GM19238 (cell line): ENCODE data around the gene CFHR5.
"Not testable (repeated sequence)": the region's sequence is repeated elsewhere in the genome, so short reads cannot be mapped to it uniquely, and the experiment has no call there.

Experiments used
- DNase-seq: peaks from one replicate; pipeline ENCODE4 v3.0.0; 2011; ENCODE audit warnings: low spot score; ENCODE audit not compliant: insufficient read length

Gene CFHR5

DNA sequence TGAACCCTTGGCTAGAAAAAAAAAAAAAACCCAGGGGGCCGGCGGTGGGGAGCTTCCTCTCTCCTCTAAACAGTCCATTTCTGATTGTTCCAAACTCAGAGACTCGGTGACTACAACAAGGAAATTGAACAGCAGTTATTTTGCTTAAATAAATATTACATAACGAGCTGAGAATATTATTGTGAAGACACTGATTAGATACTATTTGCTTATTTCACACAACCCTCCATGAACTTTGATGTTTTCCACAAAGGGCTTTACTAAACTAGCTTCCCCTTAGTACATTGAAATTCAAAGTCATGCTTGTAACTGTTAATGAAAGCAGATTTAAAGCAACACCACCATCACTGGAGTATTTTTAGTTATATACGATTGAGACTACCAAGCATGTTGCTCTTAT, at the start of gene CFHR5:
CFHR5 (plus strand) TSS at position 279 of the 400 bp plus-strand sequence; CDS start at position 388, 109 bp downstream.
- no peak for DNase-seq

- not testable (repeated sequence) for DNase-seq
Observed at GRCh38 chr1:196932853-196933252, 44.5 kb upstream of the CFHR5 start.

DNA sequence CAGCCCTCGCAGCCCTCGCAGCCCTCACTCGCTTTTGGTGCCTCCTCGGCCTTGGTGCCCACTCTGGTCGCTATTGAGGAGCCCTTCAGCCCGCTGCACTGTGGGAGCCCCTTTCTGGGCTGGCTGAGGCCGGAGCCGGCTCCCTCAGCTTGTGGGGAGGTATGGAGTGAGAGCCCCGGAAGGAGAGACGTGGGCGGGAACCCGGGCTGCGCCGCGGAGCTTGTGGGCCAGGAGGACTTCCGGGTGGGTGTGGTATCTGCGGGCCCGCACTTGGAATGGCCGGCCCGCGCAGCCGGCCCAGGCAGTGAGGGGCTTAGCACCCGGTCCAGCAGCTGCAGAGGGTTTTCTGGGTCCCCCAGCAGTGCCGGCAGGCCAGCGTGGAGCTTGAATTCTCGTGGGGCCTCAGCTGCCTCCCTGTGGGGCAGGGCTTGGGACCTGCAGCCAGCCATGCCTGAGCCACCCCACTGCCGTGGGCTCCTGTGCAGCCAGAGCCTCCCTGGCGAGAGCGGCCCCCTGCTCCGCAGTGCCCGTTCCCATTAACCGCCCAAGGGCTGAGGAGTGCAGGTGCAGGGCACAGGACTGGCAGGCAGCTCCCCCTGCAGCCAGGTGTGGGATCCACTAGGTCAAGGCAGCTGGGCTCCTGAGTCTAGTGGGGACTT, 43.7 kb upstream of the CFHR5 start:
- DNase-seq = no peak

DNA sequence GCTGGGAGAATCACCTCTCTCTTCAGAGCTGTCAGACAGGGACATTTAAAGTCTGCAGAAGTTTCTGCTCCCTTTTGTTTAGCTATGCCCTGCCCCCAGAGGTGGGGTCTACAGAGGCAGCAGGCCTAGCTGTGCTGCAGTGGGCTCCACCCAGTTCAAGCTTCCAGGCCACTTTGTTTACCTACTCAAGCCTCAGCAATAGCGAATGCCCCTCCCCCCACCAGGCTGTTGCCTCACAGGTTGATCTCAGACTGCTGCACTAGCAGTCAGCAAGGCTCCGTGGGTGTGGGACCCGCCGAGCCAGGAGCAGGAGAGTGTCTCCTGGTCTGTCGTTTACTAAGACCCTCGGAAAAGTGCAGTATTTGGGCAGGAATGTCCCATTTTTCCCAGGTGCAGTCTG, 35.9 kb upstream of the CFHR5 start:
- DNase-seq = not testable (repeated sequence)

DNA sequence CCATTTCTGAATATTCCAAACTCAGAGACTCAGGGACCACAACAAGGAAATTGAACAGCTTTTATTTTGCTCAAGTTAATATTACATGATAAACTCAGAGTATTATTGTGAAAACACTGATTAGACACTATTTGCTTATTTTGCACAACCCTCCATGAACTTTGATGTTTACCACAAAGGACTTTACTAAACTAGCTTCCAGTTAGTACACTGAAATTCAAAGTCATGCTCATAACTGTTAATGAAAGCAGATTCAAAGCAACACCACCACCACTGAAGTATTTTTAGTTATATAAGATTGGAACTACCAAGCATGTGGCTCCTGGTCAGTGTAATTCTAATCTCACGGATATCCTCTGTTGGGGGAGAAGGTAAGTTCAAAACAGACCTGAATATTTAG, 33.8 kb upstream of the CFHR5 start, which contains the start of gene CFHR2:
CFHR2 (plus strand) TSS at position 171 of the 400 bp plus-strand sequence; CDS start at position 314, 143 bp downstream.
- not testable (repeated sequence) for DNase-seq

GRCh38 chr1:196951711-196952394, 25.5 kb upstream of the CFHR5 start:
- DNase-seq = no peak

- no peak for DNase-seq
Observed at GRCh38 chr1:196954778-196955177, 22.6 kb upstream of the CFHR5 start.

GRCh38 chr1:196955926-196956325, 21.4 kb upstream of the CFHR5 start:
- DNase-seq = no peak

- no peak for DNase-seq
Observed at GRCh38 chr1:196960854-196961253, 16.5 kb upstream of the CFHR5 start.

- no peak for DNase-seq
Observed at GRCh38 chr1:196970182-196970581, 7.2 kb upstream of the CFHR5 start.

DNA sequence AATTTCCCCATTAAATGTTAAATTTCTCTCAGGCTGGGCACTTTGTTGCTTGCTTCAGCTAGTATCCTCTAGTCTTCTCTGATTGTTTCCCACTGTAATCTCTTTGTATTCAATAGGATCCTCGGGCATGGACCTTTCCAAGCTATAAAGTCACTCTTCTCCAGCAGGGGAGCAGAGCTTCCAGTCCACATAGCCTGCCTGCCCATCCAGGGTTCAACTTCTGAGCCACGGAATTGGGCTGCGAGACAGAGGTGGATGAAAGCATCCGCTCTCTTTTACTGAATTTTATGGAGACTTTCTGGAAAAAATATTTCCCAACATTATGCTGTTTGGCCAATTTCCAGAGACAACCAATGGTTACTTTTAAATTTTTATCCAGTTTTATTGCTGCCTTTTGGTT, 1.1 kb upstream of the CFHR5 start:
- no peak for DNase-seq

DNA sequence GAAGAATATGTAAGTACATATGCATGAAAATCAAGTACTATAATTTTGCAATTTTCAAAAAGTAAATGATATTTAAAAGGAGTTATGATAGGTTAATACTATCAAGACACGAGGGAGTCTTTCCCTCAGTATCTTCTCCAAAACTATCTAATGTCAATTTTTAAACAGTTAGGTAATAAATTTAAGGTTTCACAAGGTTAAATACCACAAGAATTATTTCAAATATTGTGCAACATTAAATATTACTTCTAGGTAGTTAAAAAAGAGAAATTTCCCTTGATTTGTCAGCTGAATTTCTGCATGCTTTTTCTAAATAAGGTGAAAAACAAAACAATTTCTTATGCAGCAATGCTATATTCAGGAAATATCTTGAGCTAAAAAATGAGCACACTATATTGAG, 3.5 kb downstream of the CFHR5 start:
- no peak for DNase-seq

DNA sequence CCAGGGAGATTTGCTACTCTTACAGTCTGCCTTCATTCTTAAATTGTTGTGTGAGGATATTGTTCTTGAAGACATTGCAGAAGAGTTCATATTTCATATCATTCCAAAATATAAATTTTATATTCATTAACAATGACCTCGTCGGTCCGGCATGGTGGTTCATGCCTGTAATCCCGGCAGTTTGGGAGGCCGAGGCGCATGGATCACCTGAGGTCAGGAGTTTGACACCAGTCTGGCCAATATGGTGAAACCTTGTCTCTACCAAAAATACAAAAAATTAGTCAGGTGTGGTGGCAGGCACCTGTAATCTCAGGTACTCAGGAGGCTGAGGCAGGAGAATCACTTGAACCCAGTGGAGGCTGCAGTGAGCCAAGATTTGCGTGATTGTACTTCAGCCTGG, 4.9 kb downstream of the CFHR5 start:
- DNase-seq = not testable (repeated sequence)

DNA sequence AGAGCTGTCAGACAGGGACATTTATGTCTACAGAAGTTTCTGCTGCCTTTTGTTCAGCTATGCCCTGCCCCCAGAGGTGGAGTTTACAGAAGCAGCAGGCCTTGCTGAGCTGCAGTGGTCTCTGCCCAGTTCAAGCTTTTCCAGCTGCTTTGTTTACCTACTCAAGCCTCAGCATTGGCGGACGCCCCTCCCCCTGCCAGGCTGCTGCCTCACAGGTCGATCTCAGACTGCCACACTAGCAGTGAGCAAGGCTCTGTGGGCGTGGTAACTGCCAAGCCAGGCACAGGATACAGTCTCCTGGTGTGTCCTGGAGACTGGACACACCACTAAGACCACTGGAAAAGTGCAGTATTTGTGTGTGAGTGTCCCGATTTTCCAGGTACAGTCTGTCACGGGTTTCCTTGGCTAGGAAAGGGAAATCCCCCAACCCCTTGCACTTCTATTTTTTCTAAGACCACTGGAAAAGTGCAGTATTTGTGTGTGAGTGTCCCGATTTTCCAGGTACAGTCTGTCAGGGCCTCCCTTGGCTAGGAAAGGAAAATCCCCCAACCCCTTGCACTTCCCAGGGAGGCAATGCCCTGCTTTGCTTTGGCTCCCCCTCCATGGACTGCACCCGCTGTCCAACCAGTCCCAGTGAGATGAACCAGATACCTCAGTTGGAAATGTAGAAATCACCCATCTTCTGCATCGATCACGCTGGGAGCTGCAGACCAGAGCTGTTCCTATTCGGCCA, 14.7 kb downstream of the CFHR5 start:
- not testable (repeated sequence) for DNase-seq

GRCh38 chr1:196993916-196994315, 16.6 kb downstream of the CFHR5 start:
- no peak for DNase-seq

DNA sequence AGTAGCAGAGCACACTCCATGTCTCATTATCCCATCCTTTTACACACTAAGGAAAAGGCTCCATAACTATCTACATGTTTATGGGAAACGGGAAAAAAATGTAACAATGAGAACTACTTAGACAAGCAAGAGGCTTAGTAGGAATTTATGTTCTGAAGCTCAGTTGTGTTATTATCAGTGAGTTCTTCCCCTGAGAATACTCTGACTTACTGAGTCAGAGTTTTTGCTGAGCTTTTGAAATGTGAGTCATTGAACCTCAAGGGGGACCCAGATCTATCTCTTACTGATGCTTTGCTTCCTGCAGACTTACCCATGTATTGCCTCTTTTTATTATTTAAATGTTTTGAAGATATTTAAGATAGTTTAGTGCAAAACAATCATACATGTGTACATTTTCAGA, 20.1 kb downstream of the CFHR5 start:
- DNase-seq = no peak

DNA sequence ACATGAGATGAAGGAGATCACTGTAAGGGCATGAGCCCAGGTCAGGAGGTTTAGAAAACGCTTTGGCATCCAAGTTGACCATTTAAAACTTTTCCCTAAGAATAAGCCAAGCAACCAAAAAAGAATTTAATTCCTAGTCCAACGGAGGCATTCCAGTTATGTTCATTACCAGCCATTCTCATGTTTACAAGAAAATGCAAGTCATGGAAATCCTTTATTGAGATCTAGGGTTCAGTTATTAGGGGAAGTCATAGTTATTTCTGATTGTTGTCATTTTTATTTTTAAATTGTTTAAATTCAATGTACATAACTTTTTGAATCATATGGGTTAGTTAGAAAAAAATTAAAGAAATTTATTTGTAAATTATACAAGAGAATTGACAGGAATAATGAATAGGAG, 24.5 kb downstream of the CFHR5 start:
- no peak for DNase-seq

DNA sequence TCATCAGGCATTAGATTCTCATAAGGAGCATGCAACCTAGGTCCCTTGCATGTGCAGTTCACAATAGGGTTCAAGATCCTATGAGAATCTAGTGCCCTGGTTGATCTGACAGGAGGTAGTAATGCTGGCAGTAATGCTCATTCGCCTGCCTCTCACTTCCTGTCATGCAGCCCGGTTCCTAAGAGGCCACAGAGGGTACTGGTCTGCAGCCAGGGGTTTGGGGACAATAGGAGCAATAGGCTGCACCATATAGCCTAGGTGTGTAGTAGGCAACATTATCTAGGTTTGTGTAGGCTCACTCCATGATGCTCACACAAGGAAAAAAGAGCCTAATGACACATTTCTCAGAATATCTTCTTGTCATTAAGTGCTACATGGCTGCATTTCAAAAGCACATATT, 25.8 kb downstream of the CFHR5 start:
- no peak for DNase-seq

DNA sequence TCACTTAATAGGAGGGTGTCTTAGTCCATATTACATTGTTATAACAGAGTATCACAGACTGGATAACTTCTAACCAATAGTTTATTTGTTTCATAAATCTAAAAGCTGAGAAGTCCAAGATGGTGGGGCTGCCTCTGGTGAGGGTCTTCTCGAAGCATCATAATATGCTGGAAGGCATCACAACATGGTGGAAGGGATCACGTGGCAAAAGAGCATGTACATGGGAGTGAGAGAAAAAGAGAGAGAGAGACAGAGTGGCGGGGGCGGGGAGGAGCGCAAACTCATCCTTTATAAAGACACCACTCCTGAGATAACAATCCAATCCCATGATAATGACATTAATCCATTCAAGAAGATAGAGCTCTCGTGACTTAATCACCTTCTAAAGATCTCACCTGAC, 31.5 kb downstream of the CFHR5 start:
- no peak for DNase-seq

- no peak for DNase-seq
Observed at GRCh38 chr1:197011614-197012013, 34.3 kb downstream of the CFHR5 start.

- no peak for DNase-seq
Observed at GRCh38 chr1:197013234-197013633, 35.9 kb downstream of the CFHR5 start.

GRCh38 chr1:197016751-197017150, 39.4 kb downstream of the CFHR5 start:
- no peak for DNase-seq
